Measurements from ENCODE around the gene NUP98. TPM values are rescaled to one million over a fixed set of nuclear protein-coding genes. Genes with fewer than 3 reads are reported as not detected.

The NUP98 gene
- total and polyA plus RNA-seq, 2 donors (not counting 3 experiments of a cell fraction or from before 2014, with no cell fraction given): 92.7 to 169 TPM

GRCh38 chr11:3823762-3824506 lies 26.6 kb upstream of the NUP98 start:
- Histone ChIP-seq H4K20me1 (replicated peaks; ENCODE audit: control insufficient read depth, extremely low read depth, insufficient read depth, low read length) (no peaks in the 10 kb centered on the region), H3K9ac (replicated peaks; ENCODE audit: extremely low read depth, insufficient read depth, low read length) (no peak overlapping the region), H3K27ac (ENCODE audit: insufficient read depth, low read depth, low read length) (no peak overlapping the region), H3K9me3 (replicated peaks; ENCODE audit: control insufficient read depth, insufficient read depth, low read length) (no peaks in the 10 kb centered on the region), H3K4me1 (ENCODE audit: control insufficient read depth, extremely low read depth, insufficient read depth, low read length) (no peaks in the 10 kb centered on the region), H3K27me3 (ENCODE audit: control insufficient read depth in 2 of 2, insufficient read depth in 2 of 2, low read length in 2 of 2) (no peaks in the 10 kb centered on the region), H3K79me2 (ENCODE audit: control insufficient read depth, insufficient read depth, low read length) (no peaks in the 10 kb centered on the region), H2AFZ (ENCODE audit: low read depth, low read length) (no peak overlapping the region), H3K36me3 (ENCODE audit: control insufficient read depth in 2 of 2, extremely low read depth in 1 of 2, insufficient read depth in 2 of 2, low read length in 2 of 2) (peaks cover 2 to 20% of the 10 kb centered on the region in 2 experiments), H3K9me1 (replicated peaks; ENCODE audit: control insufficient read depth, extremely low read depth, insufficient read depth, low read length) (no peaks in the 10 kb centered on the region), H3K4me3 (replicated peaks in 1 of 3; ENCODE audit: insufficient read depth in 1 of 3, low read depth in 1 of 3, low read length in 3 of 3) (no peak overlapping the region), H3K4me2 (ENCODE audit: insufficient read depth, low read length) (no peak overlapping the region)
- BruUV-seq (replicated peaks): no TSS peak
- ChIA-PET CTCF (interaction anchor here (0.8 to 2.9 kb wide), 6 partner anchors 10 to 249 kb away, joined by 3 to 17 read pairs (median 4); partner anchors contain the start of genes PGAP2 and RHOG), POLR2A (no interaction called here)
- dilution Hi-C loops (cut with MboI; ENCODE audit: extremely low pct_ligation_motif_present, low sequenced_read_pairs) (no loop called here), intact Hi-C loops (cut with micrococcal nuclease) (loop anchor here (1.0 kb wide), 3 partner anchors 11 to 248 kb away; no protein-coding TSS in a partner anchor)
- no peak for FAIRE-seq
- TF ChIP-seq JUN (IDR thresholded peaks at IDR 0.05; ENCODE audit: borderline replicate concordance, insufficient read depth, insufficient read length, low read depth) (no peak), GATA2 (IDR thresholded peaks at IDR 0.05; ENCODE audit: insufficient read depth, insufficient read length, low read depth, low read length) (no peak), CTCF (IDR thresholded peaks at IDR 0.05; ENCODE audit: extremely low read depth in 1 of 2, insufficient read depth in 1 of 2, low read depth in 1 of 2, low read length in 2 of 2) (no peak), EZH2 (IDR thresholded peaks at IDR 0.05; ENCODE audit: borderline replicate concordance, low read depth, low read length, severe bottlenecking) (no peak), FOS (IDR thresholded peaks at IDR 0.05; ENCODE audit: borderline replicate concordance, insufficient read depth, low read length) (no peak), POLR2A (IDR thresholded peaks at IDR 0.05; ENCODE audit: low read depth, low read length) (no peak), POLR2AphosphoS5 (IDR thresholded peaks at IDR 0.05; ENCODE audit: insufficient read depth, low read depth, low read length) (no peak), MYC (IDR thresholded peaks at IDR 0.05; ENCODE audit: low read depth, low read length) (no peak), MAX (IDR thresholded peaks at IDR 0.05; ENCODE audit: insufficient read depth, insufficient read length) (no peak)
- DNase-seq (ENCODE audit: low read depth, low spot score): no peak

Measured in endothelial cell of umbilical vein (primary cell).